Activated B cell treated with CpG ODN at 0.5 μM for 24 hours (primary cell): ENCODE results near the gene IL22RA1. TPM values are rescaled to one million over a fixed set of nuclear protein-coding genes. Genes with fewer than 3 reads are reported as not detected.

ENCODE experiments used
- ATAC-seq: fragments of 200-7000 bp; cut with Tn5 transposase; one replicate; pipeline ENCODE4 v1.10.0; 2021; ENCODE audit warnings: low read depth, mild to moderate bottlenecking, moderate library complexity
- CTCF ChIA-PET: fragments of 350-600 bp; sonication (Branson Sonifier 250); formaldehyde crosslinking; loops from one replicate; lab custom pipeline; 2021; ENCODE audit warnings: antibody characterized with exemption; lab: Charles Lee
- POLR2A ChIA-PET: fragments of 350-600 bp; sonication (Branson Sonifier 250); formaldehyde crosslinking; loops from one replicate; lab custom pipeline; 2021; ENCODE audit warnings: antibody characterized with exemption; lab: Charles Lee
- DNase-seq: peaks from one replicate; pipeline ENCODE4 v3.0.0; 2022
- H3K27ac Mint-ChIP-seq: one replicate; pipeline ENCODE4 v1.8.0; 2020; ENCODE audit warnings: mixed read lengths
- H3K27me3 Mint-ChIP-seq: one replicate; pipeline ENCODE4 v1.8.0; 2021; ENCODE audit warnings: mixed read lengths
- H3K36me3 Mint-ChIP-seq: one replicate; pipeline ENCODE4 v1.8.0; 2021; ENCODE audit warnings: low read depth, mixed read lengths
- H3K4me1 Mint-ChIP-seq: one replicate; pipeline ENCODE4 v1.8.0; 2021; ENCODE audit warnings: mixed read lengths
- H3K4me3 Mint-ChIP-seq: one replicate; pipeline ENCODE4 v1.8.0; 2020; ENCODE audit warnings: mild to moderate bottlenecking, mixed read lengths
- H3K9me3 Mint-ChIP-seq: one replicate; pipeline ENCODE4 v1.8.0; 2020; ENCODE audit warnings: mixed read lengths
- CTCF ChIP-seq: fragments of 200-600 bp; IDR thresholded peaks from one replicate; pipeline ENCODE4 v1.8.0; 2022; ENCODE audit warnings: antibody characterized with exemption, mild to moderate bottlenecking
- intact Hi-C: fragments of 100-400 bp; cut with micrococcal nuclease; formaldehyde crosslinking; loops from one replicate; pipeline ENCODE4 v1.15.1; 2024
- total RNA-seq: library from RNA; stranded (reverse); gene quantifications from 2 replicates; pipeline ENCODE4 v1.2.3, GENCODE V29; 2022

The IL22RA1 gene
- total RNA-seq, 1 donor from 2014 or later, result 0.09 TPM

GRCh38 chr1:24092979-24093378 lies 50.0 kb downstream of the IL22RA1 start:
- Mint-ChIP-seq H3K27me3 (peaks cover 7% of the 10 kb centered on the region), H3K36me3 (no peaks in the 10 kb centered on the region), H3K4me1 (no peaks in the 10 kb centered on the region), H3K27ac (no peak overlapping the region), H3K4me3 (no peak overlapping the region), H3K9me3 (no peaks in the 10 kb centered on the region)
- DNase-seq, result no peak
- no peak for TF ChIP-seq CTCF
- ChIA-PET CTCF (no interaction called here), POLR2A (no interaction called here)
- ATAC-seq, result no peak
- intact Hi-C loops, result no loop called here

GRCh38 chr1:24091971-24092482 lies 50.9 kb downstream of the IL22RA1 start:
- H3K27ac Mint-ChIP-seq, result no peak overlapping the region
- intact Hi-C loops, result no loop called here
- ChIA-PET POLR2A (no interaction called here), CTCF (no interaction called here)
- TF ChIP-seq CTCF, result no peak
- H3K27me3 Mint-ChIP-seq, result peaks cover 7% of the 10 kb centered on the region
- H3K4me1 Mint-ChIP-seq, result no peaks in the 10 kb centered on the region
- H3K9me3 Mint-ChIP-seq, result no peaks in the 10 kb centered on the region
- no peak overlapping the region for H3K4me3 Mint-ChIP-seq
- no peaks in the 10 kb centered on the region for H3K36me3 Mint-ChIP-seq
- DNase-seq (no peak), ATAC-seq (no peak)

- peaks cover 2% of the 10 kb centered on the region for H3K27me3 Mint-ChIP-seq
- H3K9me3 Mint-ChIP-seq, result no peaks in the 10 kb centered on the region
- no peak for DNase-seq
- POLR2A ChIA-PET, result no interaction called here
- CTCF ChIA-PET, result no interaction called here
- intact Hi-C loops, result no loop called here
- no peak for TF ChIP-seq CTCF
- H3K27ac Mint-ChIP-seq, result no peak overlapping the region
- ATAC-seq, result no peak
- no peaks in the 10 kb centered on the region for H3K4me1 Mint-ChIP-seq
- no peak overlapping the region for H3K4me3 Mint-ChIP-seq
- H3K36me3 Mint-ChIP-seq, result no peaks in the 10 kb centered on the region
These were observed 52.2 kb downstream of the IL22RA1 start for GRCh38 chr1:24090736-24091135.

- Mint-ChIP-seq H3K4me1 (no peaks in the 10 kb centered on the region), H3K27ac (no peak overlapping the region), H3K36me3 (no peaks in the 10 kb centered on the region), H3K27me3 (peaks cover 1% of the 10 kb centered on the region), H3K4me3 (no peak overlapping the region), H3K9me3 (no peaks in the 10 kb centered on the region)
- CTCF ChIA-PET, result no interaction called here
- ATAC-seq (no peak), DNase-seq (no peak)
- no peak for TF ChIP-seq CTCF
- intact Hi-C loops, result no loop called here
- POLR2A ChIA-PET, result no interaction called here
These were observed 53.0 kb downstream of the IL22RA1 start for GRCh38 chr1:24089743-24090555.

- POLR2A ChIA-PET, result no interaction called here
- DNase-seq (no peak), ATAC-seq (no peak)
- Mint-ChIP-seq H3K27ac (no peak overlapping the region), H3K36me3 (no peaks in the 10 kb centered on the region), H3K4me3 (no peak overlapping the region), H3K4me1 (no peaks in the 10 kb centered on the region), H3K27me3 (no peaks in the 10 kb centered on the region), H3K9me3 (no peaks in the 10 kb centered on the region)
- TF ChIP-seq CTCF, result no peak
- intact Hi-C loops, result no loop called here
- CTCF ChIA-PET, result no interaction called here
These were observed 53.8 kb downstream of the IL22RA1 start for GRCh38 chr1:24089027-24089742.
